DOHH2 (cell line): Measurements from ENCODE around the gene SERPINE3.

ENCODE experiments used
- CTCF ChIP-seq: fragments of 200-600 bp; sonication (generic); IDR thresholded peaks from one replicate; pipeline ENCODE4 v1.5.1; 2014; ENCODE audit warnings: antibody characterized with exemption, mild to moderate bottlenecking, low read depth, low read length; ENCODE audit not compliant: poor library complexity, severe bottlenecking
- EZH2phosphoT487 ChIP-seq: fragments of 200-600 bp; sonication (generic); IDR thresholded peaks from 2 replicates; pipeline ENCODE4 v1.6.1; 2017; ENCODE audit warnings: borderline replicate concordance, mild to moderate bottlenecking, antibody characterized with exemption, low read length, moderate library complexity, mixed read lengths

- TF ChIP-seq CTCF (no peak), EZH2phosphoT487 (no peak)
Measured at GRCh38 chr13:51347099-51347498, 7.6 kb downstream of the SERPINE3 start.
